Measurements from ENCODE around the gene ZBTB37. TPM values are rescaled to one million over a fixed set of nuclear protein-coding genes. Genes with fewer than 3 reads are reported as not detected.
"Not testable (repeated sequence)": the region's sequence is repeated elsewhere in the genome, so short reads cannot be mapped to it uniquely, and the experiment has no call there.

The ZBTB37 gene
- total RNA-seq, 1 donor from 2014 or later, result 9.2 TPM

DNA sequence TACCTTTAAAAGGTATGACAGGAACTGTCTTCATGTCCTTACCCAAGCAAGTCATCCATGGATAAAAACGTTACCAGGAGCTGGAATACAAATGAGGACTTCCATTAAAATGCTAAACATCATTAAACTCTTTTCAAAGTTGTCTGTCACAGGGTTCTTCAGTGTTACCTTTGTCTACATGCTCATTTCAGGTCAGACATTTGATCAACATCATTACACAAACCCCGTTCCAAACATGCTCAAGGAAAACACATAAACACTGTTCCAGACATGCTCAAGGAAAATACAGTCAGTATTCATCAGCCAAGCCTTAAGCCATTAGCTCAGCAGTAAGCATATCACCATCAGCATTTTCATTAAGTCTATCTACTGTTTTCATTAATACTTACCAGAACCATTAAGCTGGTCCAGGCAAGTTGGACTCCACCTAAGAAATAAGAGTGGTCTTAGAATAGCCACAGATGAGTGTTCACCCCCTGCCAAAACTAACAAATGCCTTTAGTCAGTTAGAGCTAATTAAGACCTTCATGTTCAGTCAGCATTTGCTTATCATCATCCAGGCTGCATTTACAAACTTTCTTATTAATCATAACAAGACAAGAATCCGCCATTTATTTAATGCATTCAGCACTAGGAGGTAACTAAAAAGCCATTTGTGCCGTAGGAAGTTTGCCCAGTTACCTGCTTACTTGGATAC lies 2.6 kb upstream of the ZBTB37 start:
- intact Hi-C loops (cut with micrococcal nuclease), result loop anchor here (10.0 kb wide), 1 partner anchor 349 kb away; no protein-coding TSS in a partner anchor

DNA sequence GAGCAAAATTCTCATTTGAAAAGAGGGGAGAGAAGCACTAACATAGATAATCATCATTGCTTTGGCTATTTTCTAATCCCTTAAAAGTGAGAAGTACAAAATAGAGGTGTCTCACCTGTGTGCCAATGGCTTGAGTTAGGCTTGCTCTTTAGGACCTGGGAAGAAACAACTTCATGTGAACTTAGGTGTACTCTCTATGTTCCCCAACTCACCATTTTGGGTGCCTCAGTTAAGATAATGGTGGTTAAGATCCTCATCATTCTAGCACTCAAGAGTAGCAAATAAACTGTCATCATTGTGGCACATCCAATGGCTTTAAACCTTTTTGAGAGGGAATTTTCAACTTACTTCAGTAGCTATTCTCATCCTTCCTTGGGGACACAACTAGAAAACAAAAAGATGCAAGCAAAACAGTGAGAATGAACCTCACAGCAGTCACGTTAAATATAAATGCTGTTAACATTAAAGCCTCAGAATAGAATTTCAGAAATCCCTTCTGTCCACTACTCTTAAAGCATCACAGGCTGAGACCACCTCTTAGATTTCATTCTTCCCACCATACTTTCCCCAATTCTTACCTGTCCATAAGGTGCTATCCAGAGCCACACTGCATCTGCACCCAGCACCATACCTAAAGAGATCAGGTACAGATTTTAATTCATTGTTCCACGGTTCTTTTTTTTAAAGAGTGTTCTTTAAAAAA lies 1.6 kb upstream of the ZBTB37 start:
- intact Hi-C loops (cut with micrococcal nuclease), result loop anchor here (10.0 kb wide), 1 partner anchor 348 kb away; no protein-coding TSS in a partner anchor

DNA sequence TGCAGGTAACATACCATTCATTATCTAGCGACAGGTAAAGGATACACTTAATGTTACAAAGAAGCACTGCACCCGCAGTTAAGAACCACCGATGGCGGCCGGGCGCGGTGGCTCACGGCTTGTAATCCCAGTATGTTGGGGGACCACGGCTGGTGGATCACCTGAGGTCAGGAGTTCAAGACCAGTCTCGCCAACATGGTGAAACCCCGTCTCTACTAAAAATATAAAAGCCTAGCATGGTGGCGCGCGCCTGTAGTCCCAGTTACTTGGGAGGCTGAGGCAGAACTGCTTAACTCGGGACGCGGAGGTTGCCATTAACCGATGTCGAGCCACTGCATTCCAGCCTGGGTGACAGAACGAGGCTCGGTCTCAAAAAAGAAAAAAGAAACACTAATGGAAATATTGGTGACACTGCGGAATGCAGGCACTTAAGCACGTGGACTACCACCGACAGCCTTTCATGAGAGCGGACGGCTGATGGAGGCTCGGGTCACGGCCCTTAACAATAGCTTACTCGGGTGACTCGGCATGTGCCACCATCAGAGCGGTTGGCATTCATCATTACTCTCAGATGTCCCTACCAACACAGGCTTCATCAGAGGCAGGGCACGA lies 933 bp upstream of the ZBTB37 start:
- intact Hi-C loops (cut with micrococcal nuclease), result loop anchor here (10.0 kb wide), 1 partner anchor 348 kb away; no protein-coding TSS in a partner anchor

DNA sequence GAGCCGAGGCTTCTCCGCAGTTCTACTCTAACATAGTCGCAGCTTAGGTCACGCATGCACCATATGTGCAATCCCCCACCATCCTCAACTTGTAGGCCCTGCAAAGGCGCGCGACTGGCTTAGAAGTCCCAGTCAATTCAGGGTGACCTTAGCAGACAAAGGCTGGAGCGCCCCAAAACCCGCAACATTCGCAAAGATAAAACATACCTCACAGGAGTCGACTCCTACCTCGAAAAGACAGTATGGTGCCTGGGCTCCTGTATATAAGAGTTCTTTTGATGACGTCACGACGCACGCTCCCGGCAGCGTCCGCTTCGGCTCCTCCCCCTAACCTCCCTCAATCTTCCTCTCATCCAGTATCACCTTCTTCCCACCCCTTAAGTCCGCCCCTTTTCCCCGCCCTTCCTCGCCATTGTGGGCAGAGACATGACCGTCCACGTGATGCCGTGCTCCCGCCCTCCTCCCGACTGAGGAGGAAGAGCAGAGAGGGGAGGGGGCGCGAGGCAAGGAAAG lies 371 bp upstream of the ZBTB37 start, which contains the start of gene GAS5:
Gene GAS5 (minus strand): TSS at position 237 of the 513 bp plus-strand sequence.
- intact Hi-C loops (cut with micrococcal nuclease), result loop anchor here (1.0 to 10.0 kb wide), 8 partner anchors 44 to 437 kb away; partner anchors contain the start of genes CENPL, DARS2, KLHL20 and RABGAP1L

DNA sequence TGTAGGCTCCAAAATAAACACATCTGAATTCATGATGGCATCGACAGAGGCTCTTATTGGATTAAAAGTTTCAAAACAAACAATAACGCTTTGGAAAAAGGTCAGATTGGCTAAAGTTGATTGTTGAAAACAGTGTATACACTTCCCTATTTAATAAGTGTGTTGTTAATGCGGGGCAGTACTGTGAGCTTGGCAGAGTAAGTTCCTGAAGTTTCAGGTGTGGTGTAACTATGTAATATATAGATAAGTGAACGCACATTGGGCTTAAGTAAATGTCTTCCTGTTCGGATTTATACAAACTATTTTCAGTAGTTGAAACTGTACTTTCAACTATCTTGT lies 810 bp downstream of the ZBTB37 start:
- intact Hi-C loops (cut with micrococcal nuclease), result loop anchor here (2.0 to 10.0 kb wide), 2 partner anchors 46 to 346 kb away; no protein-coding TSS in a partner anchor

DNA sequence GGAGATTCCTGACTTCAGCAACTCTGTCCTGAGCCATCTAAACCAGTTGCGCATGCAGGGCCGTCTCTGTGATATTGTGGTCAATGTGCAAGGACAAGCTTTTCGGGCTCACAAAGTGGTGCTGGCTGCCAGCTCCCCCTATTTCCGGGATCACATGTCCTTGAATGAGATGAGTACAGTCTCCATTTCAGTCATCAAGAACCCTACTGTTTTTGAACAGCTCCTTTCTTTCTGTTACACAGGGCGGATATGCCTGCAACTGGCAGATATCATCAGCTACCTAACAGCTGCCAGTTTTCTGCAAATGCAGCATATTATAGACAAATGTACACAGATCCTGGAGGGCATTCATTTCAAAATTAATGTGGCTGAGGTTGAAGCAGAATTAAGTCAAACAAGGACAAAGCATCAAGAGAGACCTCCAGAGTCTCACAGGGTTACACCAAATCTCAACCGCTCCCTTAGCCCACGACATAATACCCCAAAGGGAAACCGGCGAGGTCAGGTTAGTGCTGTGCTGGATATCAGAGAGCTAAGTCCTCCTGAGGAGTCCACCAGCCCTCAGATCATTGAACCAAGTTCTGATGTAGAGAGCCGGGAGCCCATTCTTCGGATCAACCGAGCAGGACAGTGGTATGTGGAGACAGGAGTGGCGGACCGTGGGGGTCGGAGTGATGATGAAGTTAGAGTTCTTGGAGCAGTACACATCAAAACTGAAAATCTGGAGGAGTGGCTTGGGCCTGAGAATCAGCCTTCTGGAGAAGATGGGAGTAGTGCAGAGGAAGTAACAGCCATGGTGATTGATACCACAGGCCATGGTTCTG lies 2.3 kb downstream of the ZBTB37 start:
- intact Hi-C loops (cut with micrococcal nuclease), result no loop called here

DNA sequence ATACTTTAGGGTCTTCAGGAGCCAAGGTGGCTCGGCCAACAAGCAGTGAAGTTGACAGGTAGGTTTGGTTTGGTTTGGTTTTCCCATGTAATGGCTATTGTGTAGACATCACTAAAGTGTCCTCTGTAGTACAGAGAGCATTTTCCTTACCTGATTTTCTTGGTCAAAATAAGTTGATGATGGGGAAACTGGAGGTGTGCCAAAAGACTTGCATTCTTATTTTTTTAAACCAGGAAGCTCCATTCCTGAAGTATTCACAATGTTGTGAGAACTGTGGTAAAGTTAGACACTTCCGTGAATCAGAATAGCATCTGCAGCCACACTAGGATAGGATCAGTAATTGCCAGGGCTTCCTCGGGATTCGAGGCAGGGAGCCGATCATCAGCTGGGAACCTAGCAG lies 2.9 kb downstream of the ZBTB37 start:
- intact Hi-C loops (cut with micrococcal nuclease), result no loop called here

DNA sequence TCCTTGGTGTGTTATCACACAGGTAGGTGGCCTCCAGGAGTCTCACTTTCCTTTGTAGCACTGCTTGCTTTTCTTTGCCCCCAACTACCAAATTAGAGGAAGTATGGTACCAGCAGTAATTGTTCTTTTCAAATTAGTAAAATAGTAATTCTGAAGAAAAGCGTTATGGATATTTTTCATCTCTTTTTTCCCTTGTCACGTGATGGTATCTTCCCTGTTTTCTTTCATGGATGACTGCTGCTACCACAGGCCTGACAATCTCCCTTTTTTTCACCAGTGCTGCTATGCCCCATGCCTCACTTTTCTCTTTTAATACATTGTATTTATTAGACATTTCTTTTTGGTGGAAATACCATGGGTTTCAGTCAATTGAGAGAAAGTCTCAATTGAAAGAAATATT lies 3.3 kb downstream of the ZBTB37 start:
- intact Hi-C loops (cut with micrococcal nuclease), result no loop called here

DNA sequence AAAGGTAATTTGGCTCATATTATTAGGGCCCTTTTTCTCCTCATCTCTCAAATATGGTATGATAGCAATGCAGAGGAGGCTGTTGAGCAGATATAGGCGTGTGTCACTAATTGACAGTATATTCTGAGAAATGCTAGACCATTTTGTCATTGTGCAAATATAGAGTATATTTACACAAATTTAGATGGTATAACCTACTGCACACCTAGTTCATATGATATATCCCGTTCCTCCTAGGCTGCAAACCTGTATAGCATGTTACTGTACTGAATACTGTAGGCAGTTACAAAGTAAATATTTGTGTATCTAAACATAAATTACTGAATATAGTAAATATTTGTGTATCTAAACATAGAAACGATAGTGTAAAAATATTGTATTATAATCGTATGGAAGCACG lies 8.6 kb downstream of the ZBTB37 start:
- intact Hi-C loops (cut with micrococcal nuclease), result no loop called here

DNA sequence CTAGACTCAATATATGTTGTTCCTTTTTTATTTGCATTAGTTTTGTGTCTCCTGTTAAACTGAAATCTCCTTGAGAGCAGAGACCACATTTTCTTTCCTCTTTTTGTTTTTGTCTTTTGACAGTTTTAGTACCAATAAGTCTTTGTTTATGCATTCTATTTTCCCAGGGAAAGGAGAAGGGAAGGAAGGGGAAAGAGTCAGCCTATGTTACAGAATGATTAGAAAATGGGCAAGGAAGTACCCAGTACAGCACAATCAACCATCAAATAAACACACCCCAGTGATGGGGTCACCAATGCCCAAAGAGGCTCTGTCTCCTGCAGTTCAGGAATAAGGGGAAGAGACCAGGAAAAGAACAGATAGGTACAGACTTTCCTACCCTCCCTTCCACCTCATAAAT lies 10.1 kb downstream of the ZBTB37 start:
- intact Hi-C loops (cut with micrococcal nuclease), result no loop called here

DNA sequence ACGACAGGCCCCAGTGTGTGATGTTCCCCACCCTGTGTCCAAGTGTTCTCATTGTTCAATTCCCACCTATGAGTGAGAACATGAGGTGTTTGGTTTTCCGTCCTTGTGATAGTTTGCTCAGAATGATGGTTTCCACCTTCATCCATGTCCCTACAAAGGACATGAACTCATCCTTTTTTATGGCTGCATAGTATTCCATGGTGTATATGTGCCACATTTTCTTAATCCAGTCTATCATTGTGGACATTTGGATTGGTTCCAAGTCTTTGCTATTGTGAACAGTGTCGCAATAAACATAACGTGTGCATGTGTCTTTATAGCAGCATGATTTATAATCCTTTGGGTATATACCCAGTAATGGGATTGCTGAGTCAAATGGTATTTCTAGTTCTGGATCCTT lies 12.9 kb downstream of the ZBTB37 start:
- intact Hi-C loops (cut with micrococcal nuclease), result not testable (repeated sequence)

DNA sequence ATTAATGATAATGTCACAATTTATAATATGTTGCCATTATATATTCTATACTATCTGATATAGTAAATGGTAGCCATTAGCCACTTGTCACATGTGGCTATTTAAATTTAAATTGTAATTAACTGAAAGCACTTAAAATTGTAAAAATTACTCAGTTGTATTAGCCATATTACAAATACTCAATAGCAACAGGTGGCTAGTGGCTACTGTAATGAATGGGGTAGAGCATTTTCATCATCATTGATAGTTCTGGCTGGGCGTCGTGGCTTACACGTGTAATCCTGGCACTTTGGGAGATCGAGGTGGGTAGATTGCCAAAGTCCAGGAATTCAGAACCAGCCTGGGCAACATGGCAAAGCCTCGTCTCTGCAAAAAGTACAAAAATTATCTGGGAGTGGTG lies 16.5 kb downstream of the ZBTB37 start:
- intact Hi-C loops (cut with micrococcal nuclease), result no loop called here

DNA sequence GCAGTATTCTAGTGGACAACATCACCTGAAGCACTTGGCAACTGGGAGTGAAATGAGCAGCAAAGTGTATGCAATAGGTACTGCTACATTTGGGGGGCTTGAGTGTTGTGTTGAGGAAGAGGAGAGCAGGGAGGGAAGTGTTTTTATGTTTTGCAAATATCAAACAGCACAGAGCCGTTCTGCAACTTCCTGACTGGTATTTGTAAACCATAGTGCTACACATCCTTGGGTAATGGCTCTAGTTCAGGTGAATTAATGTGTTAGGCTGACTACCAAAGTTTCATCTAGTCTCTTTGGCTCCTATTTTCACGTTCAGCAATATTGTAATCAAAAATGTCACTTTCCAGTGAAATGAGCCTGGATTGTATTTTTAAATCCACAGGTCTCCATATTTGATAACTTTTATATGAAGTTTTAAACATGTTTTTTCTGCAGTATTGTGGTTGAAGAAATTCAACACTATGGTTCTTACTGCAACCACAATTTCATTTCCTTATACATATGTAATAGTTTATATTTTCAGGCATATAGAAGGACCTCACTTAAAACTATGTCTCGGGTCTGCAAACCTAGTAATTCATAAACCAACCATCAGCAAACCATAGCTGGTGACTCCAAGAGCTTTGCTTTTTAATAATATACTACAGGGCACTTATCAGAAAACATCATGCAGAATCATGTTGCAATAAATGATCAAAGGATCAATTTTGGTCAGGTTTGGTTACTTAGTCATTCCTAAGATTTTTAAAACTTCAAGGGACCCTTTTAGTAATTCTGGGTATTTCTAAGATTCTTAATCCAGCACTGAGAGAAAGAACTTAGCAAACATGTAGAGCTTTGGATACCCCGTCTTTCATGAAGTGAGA lies 18.8 kb downstream of the ZBTB37 start:
- intact Hi-C loops (cut with micrococcal nuclease), result no loop called here

DNA sequence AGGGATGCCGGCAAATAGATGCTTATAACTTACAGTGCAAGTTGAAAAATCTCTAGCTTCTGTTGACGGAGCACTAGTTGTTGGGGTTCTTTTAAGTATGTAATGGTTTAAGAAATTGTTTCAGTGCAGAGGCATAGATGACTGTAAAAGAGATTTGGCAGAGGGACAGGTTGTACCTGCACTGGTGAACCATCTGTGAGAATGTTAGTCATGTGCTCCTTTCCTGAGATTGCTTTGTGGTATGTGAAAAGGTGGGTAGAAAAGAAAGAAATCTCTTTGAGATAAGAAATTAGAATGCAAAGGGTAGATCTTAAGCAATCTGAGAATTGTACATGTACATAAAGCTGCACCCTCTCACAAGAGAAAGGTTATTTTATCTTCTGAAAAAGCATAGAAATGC lies 19.4 kb downstream of the ZBTB37 start:
- intact Hi-C loops (cut with micrococcal nuclease), result no loop called here

DNA sequence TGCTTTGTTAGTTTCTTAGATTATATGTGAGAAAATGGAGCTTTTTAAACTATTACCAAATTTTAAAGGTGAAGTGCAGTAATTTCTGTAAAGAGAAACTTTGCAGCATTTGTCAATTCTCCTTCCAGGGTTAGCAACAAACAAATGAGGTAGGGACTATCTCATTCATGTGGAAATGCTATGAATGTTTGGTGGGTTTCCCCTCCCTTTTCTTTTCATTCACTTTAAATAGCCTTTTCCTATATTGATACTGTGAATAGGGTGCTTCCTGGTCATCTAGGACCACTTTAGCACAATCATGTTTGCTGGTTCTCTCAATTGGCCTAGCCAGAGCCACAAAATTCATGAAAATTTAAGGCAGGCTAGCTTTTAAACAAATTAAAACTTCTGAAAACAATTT lies 20.6 kb downstream of the ZBTB37 start:
- intact Hi-C loops (cut with micrococcal nuclease), result no loop called here

DNA sequence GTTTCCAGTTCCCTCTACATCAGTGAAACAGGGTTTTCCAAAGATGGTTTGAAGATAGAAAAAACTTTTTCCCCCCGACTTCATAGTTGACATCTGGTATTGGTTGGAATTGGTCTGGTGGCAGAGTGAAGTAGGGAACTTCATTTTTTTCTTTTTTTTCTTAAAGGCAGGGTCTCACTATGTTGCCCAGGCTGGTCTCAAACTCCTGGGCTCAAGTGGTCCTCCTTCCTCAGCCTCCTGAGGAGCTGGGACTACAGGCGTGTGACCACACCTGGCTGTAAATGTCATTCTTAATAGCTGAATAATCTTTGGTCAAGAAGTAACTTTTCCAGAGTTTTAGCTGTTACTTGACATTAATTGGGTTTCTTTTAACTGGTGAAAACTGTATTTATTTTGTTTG lies 21.7 kb downstream of the ZBTB37 start:
- intact Hi-C loops (cut with micrococcal nuclease), result no loop called here

DNA sequence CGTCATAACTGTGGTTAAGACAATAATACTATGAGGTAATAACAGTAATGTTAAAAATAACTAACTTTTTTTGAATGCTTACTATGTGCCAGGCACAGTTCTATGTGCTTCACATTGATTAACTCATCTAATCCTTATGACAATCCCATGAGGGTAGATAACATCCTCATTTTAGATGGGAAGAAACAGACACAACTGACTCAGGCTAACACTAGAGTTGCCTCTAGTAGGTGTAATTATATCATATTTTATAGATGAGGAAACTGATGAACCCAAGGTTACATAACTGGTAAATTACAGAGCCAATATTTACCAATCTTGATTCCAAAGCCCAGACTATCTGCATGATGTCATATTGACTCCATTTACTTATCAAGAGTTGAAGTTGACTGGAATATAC lies 25.4 kb downstream of the ZBTB37 start:
- intact Hi-C loops (cut with micrococcal nuclease), result no loop called here

DNA sequence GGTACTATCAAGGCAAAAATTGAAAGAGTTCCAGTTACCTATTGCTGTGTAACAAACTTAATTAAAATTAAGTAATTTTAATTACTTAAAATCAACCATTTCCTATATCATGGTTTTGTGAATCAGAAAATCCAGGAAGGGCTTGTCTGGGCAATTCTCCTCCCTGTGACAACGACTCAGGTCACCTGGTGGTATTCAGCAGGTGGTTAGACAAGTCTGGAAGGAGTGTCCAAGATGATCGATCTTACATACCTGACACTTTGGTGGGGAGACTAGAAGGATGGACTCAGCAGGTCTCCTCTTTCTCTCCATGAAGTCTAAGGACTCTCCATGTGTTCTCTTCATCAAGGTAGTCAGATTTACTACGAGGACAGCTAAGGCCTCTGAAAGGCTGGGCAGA lies 26.0 kb downstream of the ZBTB37 start:
- intact Hi-C loops (cut with micrococcal nuclease), result no loop called here

DNA sequence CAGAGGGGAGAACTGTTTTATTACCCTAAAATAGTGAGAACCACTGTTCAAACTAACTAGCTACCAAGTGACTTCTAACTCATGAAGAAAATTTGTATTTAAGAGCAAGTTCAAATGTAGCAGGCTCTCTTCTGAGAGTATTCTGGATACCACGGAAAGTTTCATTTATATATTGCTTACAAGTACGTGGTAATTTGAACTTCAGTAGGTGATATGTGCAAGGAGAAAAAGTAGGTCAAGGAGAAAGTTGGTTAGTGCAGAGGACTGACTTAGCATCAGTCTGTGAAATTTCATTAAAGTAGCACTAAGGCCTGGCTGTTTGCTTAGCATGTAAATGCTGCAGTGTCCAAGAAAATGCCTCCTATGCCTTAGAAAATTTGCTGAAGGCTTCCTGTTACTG lies 32.2 kb downstream of the ZBTB37 start:
- intact Hi-C loops (cut with micrococcal nuclease), result no loop called here

DNA sequence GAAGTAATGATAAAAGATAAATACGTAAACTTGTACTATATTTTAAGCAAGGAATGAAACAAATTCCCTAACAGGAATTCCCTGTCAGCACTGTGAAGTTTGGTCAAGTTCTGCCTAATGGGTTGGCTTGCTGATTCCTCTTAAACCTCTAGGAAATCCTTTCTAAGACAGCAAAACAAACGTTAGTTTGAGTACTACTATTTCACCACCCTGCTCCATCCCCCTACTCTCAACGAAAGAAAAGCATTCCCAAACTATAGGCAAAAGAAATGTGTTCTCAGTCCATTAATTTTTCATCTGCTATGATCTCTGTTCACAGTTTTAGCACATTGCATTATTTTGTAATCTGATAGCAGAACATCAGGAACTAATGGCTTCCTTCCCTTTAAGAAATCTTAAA lies 32.8 kb downstream of the ZBTB37 start:
- intact Hi-C loops (cut with micrococcal nuclease), result no loop called here
